KBM-7 (cell line): Measurements from ENCODE around the gene AXL.
"Not testable (repeated sequence)": the region's sequence is repeated elsewhere in the genome, so short reads cannot be mapped to it uniquely, and the experiment has no call there.

Source experiments
- DNase-seq: peaks from one replicate; pipeline ENCODE4 v3.0.0-alpha.2; 2015
- in situ Hi-C: fragments of 300-500 bp; cut with MboI; formaldehyde crosslinking; loops from 2 replicates; pipeline ENCODE4 v1.14.3; 2020; ENCODE audit warnings: low sequenced_read_pairs, low pct_unique_long_range_greater_than_20kb, mixed read lengths

AXL gene

DNA sequence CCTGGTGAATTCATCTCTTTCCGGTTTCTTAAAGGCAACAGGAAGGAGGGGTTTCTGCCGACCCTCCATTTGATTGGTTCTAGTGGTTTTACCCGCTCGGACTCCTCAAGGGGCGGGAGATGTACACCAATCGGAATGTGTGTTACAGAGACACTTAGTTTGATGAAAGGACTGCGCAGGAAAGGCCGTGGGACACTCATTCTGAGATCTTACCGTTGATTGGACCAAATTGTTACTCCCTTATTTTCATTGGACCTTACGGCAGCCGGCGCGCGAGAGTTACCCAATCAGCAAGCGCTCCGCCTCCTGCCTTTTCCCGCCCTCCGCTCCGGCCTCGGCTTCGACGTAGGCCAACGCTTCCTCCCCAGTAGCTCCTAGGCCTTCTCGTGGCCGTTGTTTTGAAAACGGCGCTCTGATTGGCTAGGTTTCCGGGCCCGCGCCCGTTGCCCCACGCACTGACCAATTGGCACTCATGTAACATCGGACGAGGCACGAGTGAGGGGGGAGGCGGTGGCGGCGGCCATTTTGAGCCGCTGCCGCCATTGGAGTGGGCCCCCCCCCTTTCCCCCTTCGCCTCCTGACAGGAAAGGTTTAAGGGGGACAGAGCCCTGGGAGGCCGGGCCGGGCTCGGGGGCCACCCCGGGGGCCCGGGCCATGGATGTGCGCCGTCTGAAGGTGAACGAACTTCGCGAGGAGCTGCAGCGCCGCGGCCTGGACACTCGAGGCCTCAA, 45.0 kb downstream of the AXL start, which contains the start of gene HNRNPUL1:
Gene HNRNPUL1, plus strand, starts transcription at position 523 of the 731 bp plus-strand sequence. Its CDS starts 132 bp downstream, at position 655.
- DNase-seq = peak; percentile 100
- in situ Hi-C loops = no loop called here

DNA sequence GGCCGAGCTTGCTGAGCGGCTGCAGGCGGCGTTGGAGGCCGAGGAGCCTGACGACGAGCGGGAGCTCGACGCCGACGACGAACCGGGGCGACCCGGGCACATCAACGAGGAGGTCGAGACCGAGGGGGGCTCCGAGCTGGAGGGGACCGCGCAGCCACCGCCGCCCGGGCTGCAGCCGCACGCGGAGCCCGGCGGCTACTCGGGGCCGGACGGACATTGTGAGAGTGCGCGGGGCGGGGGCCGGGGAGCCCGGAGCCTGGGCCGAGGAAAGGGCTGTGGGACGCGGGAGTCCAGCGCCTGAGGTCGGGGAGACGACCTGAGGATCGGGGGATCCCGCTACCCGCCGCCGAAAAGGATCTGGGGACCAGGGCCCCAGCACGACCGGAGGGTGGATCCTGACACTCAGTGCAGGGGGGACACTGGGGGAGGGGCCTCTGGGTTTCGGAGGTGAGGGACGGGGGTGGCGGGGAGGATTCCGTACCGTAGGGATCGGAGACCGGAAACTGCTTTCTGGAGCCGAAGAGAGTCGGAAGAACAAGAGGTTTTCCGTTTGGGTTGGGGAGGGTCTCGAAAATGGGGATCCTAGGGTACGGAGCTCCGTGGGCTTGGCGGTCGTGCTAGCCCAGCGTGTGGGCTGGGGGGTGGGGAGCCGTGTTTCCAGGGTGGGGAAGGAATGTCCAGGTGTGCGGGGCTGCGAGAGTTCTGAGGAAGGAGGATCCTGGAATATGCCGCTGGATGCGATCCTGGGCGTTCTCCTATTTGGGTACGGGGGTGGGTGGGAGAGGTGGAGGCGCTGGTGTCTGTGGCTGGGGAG, 45.8 kb downstream of the AXL start:
- in situ Hi-C loops = no loop called here
- peak; percentile 28 for DNase-seq

DNA sequence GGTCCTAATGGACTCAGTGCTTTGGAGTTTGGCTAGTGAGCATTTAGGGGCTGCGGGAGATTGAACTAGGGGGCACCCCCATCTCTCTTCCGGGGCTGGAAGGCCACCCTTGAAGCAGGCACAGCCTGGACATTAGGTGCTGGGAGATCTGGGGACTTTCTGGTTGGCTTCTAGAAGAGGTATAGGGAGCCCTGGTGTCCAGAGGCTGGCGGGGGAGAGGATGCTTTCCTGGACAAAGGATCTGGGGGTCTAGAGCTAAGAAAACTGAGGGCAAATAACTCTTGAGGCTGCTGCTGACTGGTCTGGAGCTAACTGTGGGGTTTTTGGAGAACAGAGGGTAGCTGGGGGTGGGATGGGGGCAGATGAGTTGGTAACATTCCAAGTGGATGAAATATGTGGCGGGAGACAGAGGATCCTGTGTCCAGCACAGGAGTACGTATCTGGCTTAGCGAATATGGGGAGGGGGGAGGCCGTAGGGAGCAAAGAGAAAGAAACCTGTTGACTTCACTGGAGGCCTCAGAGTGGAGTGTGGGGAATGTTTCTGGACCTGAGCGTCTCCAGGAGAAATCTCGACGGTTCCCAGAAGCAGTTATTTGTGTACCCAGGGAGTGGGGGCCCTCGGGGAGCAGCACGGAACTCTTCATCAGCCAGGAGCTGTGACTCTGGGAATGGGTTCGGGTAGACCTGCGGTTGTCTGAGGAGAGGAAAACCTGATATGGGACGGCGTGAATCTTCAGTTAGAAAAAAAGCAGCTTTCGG, 46.6 kb downstream of the AXL start:
- in situ Hi-C loops = no loop called here
- DNase-seq = no peak

DNA sequence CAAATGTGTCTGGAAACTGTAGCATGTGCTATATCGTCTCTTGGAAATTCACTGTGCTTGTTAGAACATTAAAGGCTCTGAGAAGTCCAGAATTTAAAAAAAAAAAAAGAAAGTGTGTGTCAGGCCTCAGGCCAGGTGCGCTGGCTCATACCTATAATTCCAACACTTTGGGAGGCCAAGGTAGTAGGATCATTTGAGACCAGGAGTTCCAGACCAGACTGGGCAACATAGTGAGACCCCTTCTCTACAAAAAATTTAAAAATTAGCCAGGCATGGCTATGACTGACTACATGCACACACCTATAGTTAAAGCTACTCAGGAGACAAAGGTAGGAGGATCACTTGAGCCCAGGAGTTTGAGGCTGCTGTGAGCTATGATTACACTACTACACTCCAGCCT, 50.0 kb downstream of the AXL start:
- in situ Hi-C loops = no loop called here
- no peak for DNase-seq

DNA sequence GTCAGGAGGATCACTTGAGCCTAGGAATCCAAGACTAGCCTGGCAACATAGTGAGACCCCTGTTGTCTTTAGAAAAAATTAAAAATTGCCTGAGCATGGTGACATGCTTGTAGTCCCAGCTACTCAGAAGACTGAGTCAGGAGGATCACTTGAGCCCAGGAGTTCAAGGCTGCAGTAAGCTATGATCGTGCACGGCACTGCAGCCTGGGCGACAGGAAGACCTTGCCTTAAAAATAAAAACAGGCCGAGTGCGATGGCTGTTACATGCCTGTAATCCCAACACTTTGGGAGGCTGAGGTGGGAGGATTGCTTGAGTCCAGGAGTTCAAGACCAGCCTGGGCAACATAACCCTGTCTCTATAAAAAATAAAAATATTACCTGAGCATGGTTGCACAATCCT, 50.5 kb downstream of the AXL start:
- no peak for DNase-seq
- in situ Hi-C loops = no loop called here

DNA sequence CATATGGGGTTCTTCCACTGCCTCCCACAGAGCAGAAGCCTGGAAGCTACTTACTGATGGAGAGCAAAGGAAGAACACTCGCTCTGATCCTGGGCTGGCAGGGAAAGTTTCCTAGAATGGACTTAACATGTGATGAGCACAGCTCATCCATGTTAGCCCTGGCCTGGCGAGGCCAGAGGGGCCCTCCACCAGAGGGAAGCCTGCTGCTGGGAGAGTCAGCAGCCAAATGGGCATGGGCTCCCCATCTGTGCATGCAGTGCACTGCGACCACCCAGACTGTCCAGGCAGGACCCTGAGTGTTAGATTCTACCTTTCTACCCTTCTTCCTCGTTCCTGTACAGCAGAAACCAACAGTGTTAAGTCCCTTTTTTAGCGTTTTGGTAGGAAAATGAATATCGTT, 54.1 kb downstream of the AXL start:
- in situ Hi-C loops = no loop called here
- DNase-seq = no peak

DNA sequence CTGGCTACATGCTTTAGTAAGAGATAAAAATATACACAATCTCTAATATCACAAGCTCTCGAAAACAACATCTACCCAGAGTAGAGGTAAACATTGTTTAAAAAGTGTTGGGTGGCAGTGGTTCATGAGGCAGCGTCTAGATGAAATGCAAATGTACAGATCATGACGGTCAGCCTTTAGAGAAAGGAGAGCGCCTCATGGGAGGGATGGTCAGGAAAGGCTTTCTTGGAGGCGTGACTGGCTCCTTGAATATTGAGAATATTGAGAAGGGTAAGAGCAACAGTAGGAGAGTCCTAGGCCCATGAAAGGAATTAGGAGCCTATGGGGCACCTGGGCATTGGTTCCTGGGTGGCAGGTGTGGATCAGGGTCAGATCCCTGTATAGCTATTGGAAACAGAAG, 55.8 kb downstream of the AXL start:
- in situ Hi-C loops = no loop called here
- DNase-seq = no peak

DNA sequence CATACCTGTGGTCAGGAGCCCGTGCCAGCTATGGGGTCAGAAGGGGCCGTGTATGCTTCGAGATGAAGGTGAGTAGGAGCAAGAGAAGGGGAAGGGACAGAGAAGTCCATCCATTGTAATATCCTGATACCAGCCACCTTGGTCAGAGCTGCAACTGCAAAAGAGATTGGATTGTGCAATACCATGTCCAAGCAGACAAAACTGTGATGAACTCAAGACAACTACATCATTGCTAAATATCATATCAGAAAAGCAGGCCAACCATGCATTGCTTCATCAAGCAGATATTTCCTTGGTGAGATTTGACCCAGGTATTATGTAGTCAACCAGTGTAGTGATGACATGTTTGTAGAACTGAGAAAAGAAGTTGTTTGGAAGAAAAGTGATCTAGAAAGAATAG, 57.2 kb downstream of the AXL start:
- no peak for DNase-seq
- in situ Hi-C loops = no loop called here

DNA sequence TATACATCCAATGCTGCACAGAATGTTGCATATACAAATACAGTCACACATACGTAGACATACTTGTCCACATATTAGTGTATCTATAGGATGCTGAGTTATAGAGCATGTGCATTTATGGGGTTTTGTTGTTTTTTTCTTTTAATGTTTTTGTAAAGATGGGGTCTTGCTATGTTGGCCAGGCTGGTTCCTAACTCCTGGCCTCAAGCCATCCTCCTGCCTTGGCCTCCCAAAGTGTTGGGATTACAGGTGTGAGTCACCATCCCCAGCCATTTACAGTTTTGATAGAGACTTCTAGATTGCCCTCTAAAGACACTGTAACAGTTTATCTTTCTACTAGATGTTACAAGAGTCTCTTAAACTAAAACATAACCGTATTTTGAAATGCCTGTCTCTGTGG, 59.5 kb downstream of the AXL start:
- in situ Hi-C loops = no loop called here
- no peak for DNase-seq

DNA sequence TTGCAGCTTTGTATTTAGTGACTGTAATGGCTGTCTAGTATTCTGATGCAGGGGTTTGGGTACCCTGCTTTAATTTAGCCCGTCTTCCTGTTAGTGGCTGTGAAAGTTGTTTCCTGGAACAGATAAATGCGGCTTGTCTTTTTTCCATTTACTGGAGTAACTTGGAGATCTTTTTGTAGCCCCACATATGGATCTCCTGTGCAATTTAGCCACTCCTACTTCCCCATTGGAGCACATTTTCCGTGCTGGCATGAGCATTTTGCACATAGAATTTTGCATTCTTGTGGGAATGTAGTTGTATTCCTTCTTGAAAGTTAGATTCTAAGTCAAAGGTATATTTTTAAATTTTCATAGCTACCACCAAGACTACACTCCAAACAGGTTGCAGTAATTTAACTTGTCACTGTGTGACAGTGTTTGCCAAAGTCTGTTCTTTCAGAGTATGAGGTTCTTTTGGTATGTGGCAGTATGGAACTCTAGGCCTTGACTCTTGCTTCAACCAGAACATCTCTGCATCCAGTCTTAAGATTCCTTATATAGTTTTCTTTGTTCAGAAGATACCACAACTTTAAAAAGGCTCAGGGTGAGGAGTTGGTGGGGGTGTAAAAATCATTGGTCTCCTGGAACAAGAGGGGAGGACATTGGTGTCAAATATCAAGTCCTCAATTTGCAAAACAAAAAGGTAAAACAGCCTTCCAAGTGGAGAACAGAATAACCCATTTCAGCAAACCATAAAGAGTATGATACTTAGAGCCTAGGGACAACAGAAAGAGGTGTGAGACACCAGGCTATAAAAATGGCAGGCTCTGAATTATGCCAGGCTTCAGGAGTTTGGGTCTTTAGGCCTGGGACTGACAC, 69.9 kb downstream of the AXL start:
- no peak for DNase-seq
- in situ Hi-C loops = no loop called here

DNA sequence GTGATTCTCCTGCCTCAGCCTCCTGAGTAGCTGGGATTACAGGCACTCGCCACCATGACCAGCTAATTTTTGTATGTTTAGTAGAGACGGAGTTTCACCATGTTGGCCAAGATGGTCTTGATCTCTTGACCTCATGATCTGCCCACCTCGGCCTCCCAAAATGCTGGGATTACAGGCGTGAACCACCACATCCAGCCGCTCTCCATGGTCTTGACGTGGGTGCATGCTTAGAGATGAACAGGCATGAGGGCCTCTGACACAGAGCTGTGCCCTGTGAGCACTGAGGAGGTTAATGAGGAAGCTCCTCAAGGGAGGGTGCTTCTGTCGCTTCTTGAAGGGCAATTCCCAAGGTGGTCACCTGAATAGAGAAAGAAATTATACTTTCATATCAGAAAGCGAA, 70.8 kb downstream of the AXL start:
- in situ Hi-C loops, DNase-seq: not testable (repeated sequence)

DNA sequence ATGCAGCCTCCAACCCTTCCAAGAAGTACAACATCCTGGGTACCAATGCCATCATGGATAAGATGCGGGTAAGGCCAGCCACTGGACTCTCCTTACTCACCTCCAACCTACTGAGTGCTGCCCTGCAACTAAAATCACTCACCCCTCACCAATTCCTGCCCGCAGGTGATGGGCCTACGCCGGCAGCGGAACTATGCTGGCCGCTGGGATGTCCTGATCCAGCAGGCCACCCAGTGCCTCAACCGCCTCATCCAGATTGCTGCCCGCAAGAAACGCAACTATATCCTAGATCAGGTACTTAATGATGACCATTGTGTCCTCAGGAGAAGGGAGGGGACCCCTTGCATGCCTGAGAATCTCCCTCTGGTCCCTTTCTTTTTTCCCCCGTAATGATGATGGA, 75.4 kb downstream of the AXL start:
- no peak for DNase-seq
- in situ Hi-C loops = no loop called here

DNA sequence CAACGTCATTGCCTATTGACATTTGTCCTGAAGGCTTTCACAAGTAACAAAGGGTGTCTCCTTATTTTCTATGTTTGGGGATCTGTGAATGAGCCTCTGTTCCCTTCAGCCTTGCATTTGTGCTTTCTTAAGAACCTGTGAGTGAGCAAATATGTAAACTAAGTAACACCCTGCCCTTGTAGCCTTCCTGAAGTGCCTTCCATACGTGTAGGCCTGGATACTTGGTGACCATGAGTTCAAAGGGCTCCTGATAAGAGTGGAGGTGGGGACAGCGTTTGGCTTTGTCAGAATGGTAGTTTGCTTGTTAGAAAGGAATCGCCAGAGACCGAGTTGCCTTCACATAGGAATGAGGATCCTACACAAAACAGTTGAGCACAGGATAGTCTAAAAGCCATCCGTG, 76.5 kb downstream of the AXL start:
- in situ Hi-C loops = no loop called here
- DNase-seq = no peak

DNA sequence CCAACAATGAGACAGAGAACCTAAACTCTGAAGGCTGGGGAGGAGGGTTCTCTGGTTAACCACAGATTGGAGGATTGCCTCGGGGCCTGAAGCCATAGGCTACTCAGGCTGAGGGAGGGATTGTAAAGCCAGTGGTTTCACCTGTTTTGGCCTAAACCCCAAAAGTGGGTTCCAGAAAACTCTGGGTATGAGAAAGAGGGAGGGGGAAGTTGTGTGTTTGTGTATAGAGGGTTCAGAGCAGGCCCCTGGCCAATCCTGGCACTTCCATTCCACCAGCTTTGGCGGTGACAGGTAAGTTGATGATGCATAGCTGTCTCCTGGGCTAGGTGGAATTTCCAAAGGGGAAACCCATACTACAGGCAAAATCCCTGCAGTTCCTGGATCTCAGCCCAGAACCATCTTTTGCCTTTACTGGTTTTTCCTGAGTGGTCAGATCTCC, 77.4 kb downstream of the AXL start:
- no peak for DNase-seq
- in situ Hi-C loops = no loop called here

DNA sequence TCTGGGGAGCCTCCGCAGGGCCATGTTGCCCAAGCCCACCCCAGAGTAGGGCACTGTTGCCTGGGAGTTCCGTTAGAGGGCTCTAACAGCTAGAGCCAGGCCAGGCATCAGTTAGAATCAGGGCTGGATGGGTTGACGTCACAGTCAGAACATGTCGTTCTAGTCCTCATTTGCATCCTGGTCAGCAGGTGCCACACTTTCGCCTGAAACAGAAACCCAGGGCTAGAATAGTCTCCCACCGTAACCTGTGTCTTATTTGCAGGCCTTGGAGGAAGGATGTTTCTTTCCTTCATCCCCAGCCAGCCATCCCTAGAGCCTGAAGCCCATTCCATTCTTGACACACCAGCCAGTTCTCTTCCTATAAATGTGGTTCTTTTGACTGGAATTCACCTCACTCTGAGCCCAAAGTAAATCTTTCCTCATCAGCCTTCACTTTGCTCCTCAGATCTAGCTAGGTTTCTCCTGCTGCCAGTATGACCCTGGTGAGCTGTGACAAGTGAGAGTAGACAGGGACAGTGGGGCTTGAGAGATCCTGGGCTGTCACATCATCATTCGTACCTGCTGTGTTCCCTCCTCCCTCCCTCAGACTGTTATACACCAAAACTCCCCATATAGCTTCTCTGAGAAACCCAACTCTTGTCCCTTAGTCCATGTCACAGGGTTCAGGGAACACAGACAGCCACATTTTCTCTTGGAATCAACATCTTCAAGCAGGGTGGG, 78.8 kb downstream of the AXL start:
- in situ Hi-C loops = no loop called here
- no peak for DNase-seq

DNA sequence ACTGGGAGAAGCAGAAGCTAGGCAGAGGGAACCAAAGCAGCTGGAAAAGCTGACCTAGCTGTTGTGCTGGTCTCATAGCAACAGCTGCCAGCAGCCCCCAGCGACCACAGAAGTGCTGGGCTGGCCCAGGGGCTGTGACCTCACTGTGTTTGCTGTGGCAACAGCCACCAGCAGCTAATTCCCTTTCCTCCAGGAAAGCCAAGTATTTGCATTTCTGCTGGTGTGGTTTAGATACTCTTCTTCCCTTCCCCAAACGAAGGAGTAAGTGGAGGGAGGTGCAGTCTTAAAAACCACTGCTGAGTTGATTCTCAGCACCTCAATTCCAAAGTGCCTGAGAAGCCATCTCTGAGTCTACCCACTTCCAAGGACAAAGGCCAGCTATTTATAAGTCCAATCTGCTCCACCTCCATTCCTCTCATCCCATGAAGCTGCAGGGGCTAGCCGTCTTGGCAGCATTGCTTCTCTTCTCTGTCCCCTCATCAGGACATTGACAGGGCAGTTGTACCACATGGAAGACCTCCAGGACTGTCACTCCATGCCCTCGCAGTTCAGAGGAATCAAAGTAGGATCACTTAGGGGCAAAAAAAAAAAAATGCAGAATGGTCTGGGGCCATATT, 79.4 kb downstream of the AXL start:
- DNase-seq = peak; percentile 80
- in situ Hi-C loops = no loop called here

DNA sequence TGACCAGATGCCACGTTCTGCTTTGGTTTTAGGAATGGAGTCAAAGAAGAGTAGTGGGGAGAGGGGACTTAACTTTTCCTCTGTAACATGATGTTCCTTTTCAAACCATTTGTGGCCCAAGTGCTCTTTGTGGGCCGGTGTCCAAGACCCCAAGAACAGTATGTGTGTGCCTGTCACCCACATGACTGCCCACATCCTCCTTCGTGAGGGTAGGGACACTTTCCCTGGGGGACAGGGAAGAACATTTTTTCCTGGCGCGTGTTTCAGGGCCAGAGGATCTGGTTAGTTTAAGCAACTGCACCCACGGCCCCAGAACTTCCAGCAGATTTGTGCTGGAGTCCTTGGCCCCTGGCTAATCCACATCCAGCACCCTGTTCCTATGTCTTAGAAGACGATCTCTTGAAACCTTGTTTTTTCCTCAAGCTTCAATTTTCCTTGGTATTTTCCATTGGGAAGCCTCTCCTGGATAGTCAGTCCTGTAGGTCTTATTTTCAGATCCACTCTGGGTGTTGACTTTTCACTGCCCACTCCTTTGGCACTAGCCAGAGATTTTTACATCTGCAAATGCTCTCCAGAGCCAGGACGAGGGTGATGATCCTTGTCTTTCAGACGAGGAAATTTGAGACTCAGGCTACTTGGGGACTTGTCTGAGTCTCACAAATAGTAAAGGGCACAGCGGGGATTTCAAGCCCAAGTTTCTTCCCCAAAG, 80.2 kb downstream of the AXL start:
- in situ Hi-C loops = no loop called here
- no peak for DNase-seq

DNA sequence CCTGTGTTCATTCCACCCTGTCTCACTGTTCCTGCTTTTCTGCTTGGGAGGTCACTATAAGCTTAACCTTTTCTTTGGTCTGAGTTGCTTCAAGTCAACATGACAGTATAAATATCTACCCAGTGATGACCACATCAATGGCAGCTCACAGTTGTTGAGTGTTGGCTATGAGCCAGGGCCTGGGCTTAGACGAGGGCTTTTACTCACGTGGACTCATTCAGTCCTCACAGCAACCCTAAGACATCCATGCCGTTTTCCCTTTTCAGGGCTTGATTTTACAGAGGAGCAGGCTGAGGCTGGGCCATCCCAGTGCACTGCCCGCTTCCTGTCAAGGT, 80.7 kb downstream of the AXL start:
- in situ Hi-C loops = no loop called here
- DNase-seq = no peak
